Retinal pigment epithelial cell (primary cell): ENCODE data around the gene ARF6.

ENCODE experiments used
- DNase-seq: peaks from one replicate; pipeline ENCODE4 v3.0.0-alpha.2; 2010; ENCODE audit warnings: low read depth
- H3K4me3 ChIP-seq: 2 replicates; pipeline ENCODE4 v1.5.1; 2011; ENCODE audit warnings: mild to moderate bottlenecking, low read length, control low read depth, moderate library complexity
- TF ChIP-seq, protein P1 (sequence below): conservative IDR thresholded peaks from 2 replicates; pipeline ENCODE4 v1.5.1; 2011; ENCODE audit warnings: low read depth, low read length, control low read depth, inconsistent platforms

The ARF6 gene

DNA sequence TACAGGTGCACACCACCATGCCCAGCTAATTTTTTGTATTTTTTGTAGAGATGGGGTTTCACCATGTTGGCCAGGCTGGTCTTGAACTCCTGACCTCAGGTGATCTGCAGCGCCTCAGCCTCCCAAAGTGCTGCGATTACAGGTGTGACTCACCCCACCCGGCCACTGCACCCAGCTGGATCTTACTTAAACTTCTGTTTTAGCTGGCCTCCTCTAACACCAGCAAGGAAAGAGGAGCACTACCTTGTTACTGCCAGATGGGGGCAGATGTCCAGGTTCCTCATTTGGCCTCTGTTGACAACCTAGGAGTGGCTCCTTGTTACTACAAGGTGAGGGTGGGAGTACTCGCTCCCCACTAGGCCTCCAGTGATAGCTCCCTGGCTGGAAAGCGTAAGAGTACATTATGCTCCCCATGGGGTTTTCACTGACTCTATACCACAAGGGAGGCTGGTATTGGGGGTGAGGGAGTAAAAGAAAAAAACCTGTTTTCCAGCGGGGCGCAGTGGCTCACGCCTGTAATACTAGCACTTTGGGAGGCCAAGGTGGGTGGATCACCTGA is 13.2 kb upstream of the ARF6 start:
- TF ChIP-seq, protein P1, sequence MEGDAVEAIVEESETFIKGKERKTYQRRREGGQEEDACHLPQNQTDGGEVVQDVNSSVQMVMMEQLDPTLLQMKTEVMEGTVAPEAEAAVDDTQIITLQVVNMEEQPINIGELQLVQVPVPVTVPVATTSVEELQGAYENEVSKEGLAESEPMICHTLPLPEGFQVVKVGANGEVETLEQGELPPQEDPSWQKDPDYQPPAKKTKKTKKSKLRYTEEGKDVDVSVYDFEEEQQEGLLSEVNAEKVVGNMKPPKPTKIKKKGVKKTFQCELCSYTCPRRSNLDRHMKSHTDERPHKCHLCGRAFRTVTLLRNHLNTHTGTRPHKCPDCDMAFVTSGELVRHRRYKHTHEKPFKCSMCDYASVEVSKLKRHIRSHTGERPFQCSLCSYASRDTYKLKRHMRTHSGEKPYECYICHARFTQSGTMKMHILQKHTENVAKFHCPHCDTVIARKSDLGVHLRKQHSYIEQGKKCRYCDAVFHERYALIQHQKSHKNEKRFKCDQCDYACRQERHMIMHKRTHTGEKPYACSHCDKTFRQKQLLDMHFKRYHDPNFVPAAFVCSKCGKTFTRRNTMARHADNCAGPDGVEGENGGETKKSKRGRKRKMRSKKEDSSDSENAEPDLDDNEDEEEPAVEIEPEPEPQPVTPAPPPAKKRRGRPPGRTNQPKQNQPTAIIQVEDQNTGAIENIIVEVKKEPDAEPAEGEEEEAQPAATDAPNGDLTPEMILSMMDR = peak; percentile 75
- no peak for DNase-seq
- no peak overlapping the region for H3K4me3 ChIP-seq

DNA sequence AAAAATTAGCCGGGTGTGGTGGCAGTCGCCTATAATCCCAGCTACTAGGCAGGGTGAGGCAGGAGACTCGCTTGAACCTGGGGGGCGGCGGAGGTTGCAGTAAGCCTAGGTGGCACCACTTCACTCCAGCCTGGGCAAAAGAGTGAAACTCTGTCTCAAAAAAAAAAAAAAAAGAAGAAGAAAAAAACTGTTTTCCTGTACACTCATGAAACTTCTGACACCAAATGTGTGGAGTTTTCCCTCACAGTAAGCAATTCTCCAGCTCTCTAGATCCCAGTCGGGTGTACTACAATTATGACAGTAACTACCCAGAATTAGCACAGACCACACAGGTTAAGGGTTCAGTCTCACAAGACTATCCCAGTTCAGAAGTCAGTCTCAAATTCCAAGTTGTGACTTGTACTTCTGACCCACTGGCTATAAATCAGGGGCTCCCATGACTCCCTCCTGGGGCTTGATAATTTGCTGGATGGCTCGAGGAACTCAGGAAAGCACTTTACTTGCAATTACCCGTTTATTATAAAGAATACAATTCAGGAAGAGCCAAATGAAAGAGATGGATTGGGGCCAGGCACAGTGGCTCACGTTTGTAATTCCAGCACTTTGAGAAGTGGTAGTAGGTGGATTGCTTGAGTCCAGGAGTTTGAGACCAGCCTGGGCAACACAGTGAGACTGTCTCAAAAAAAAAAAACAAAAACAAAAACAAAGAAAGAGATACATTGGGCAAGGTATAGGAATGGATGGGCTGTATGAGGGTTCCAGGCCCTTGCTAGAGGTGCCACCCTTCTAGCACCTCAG is 12.4 kb upstream of the ARF6 start:
- DNase-seq = no peak
- TF ChIP-seq, protein P1 = no peak
- no peak overlapping the region for H3K4me3 ChIP-seq

DNA sequence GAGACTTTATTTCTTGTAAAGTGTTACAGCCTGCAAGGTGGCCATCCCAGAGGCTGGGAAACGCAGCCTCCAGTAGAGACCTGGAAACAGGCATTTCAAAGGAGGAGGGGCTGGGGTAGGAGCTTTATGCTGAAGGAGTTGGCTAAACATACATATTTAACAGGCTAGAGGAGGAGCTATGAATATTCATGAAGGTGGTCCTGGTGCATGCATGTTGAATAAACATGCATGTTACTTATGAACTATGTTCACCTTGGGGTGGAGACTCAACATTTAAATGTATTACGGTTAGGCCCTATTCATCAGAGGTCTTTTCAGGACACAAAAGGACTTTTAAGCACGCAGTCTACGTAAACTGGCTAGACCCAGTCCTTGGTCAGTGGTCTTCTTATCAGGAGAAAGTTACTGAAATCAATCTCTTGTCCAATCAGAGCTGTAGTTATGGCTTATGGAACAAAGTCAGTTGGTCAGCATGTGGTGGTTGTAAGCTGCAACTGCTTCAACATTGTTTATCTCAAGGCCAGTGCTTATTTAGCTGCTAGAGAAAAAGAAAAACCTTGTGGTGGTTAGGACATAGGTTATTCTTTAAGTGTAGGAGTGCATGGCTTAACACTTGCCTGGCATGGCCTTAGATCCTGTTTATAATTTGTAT is 11.4 kb upstream of the ARF6 start:
- DNase-seq = no peak
- TF ChIP-seq, protein P1 = no peak

DNA sequence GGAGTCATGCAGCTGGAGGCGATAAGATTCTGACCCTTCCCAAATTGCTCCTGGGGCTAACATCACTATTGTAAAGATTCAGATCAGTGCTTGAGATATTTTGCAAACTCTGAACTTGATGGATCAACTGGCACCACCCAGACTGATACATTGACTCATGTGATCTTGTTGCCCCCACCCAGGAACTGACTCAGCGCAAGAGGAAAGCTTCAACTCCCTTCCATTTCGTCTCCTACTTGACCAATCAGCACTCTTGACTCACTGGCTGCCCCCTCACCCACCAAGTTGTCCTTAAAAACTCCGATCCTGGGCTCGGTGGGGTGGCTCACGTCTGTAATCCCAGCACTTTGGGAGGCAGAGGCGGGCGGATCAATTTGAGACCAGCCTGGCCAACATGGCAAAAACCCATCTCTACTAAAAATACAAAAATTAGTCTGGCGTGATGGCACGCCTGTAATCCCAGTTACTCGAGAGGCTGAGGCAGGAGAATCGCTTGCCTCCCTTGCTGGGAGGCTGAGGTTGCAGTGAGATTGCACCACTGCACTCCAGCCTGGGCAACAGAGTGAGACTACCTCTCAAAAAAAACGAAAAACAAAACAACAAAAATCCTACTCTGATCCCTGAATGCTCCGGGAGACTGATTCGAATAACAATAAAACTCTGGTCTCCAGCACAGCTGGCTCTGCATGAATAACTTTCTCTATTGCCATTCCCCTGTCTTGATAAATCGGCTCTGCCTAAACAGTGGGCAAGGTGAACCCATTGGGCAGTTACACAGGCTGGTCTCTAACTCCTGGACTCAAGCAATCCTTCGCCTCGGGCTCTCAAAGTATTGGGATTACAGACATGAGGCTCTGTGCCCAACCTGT is 9.8 kb upstream of the ARF6 start:
- TF ChIP-seq, protein P1 = no peak
- no peak for DNase-seq
- no peak overlapping the region for H3K4me3 ChIP-seq

More for the DNA sequence above, 11.4 kb upstream of the ARF6 start:
- no peak overlapping the region for H3K4me3 ChIP-seq

DNA sequence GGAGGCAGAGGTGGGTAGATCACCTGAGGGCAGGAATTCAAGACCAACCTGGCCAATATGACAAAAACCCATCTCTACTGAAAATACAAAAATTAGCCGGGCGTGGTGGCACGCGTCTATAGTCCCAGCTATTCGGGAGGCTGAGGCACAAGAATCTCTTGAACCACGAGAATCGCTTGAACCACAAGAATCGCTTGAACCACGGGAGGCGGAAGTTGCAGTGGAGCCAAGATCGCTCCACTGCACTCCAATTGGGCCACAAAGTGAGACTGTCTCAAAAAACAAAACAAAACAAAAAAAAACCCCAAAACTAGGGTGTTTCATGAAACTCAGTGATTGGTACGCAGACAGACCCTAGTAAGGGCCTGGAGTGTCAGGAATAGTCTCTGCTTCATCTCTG is 6.4 kb upstream of the ARF6 start:
- no peak overlapping the region for H3K4me3 ChIP-seq
- TF ChIP-seq, protein P1 = no peak
- no peak for DNase-seq

DNA sequence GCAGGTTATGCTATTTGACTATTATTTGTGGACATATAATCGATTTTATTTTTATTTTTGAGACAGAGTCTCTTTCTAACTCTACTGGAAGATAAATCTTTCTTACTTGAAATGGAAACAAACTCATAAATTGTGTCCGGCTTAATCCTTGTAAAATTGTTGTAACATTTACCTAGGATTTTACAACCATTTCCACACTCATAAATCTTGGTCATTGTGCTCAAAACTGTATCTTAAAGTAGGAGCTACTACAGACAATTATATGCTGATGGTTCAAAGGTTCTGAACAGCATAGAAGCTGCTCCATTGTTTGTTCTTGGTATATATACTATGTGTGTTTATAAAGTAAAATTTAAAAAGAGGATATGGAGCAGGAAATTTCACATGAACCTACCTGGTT is 4.6 kb upstream of the ARF6 start:
- H3K4me3 ChIP-seq = no peak overlapping the region
- DNase-seq = no peak
- TF ChIP-seq, protein P1 = no peak
